K562 (cell line): ENCODE data around the gene TNPO3. TPM values are rescaled to one million over a fixed set of nuclear protein-coding genes. Genes with fewer than 3 reads are reported as not detected.

Experiments used
- BACH1 ChIP-seq: fragments of 200-800 bp; sonication (Bioruptor generic); IDR thresholded peaks from 2 replicates; pipeline ENCODE4 v1.6.1; 2016; ENCODE audit warnings: missing genetic modification characterization, missing compliant biosample characterization
- DNMT1 ChIP-seq: fragments of 450-650 bp; IDR thresholded peaks from 2 replicates; pipeline ENCODE4 v1.6.1; 2016; ENCODE audit warnings: antibody characterized with exemption, mild to moderate bottlenecking
- HDGF ChIP-seq: fragments of 450-650 bp; IDR thresholded peaks from 2 replicates; pipeline ENCODE4 v1.6.1; 2016
- MAFF ChIP-seq: IDR thresholded peaks from 2 replicates; pipeline ENCODE4 v1.6.1; 2012; ENCODE audit warnings: low read length, improper control_type of control experiment
- NBN ChIP-seq: fragments of 450-650 bp; IDR thresholded peaks from 2 replicates; pipeline ENCODE4 v1.6.1; 2016; ENCODE audit warnings: low read depth, mild to moderate bottlenecking
- NR2F6 ChIP-seq: fragments of 450-650 bp; formaldehyde crosslinking; IDR thresholded peaks from 2 replicates; pipeline ENCODE4 v1.4.0; 2020; ENCODE audit warnings: mild to moderate bottlenecking
- POLR2H ChIP-seq: IDR thresholded peaks from 2 replicates; pipeline ENCODE4 v1.6.1; 2016; ENCODE audit warnings: missing genetic modification characterization, low read depth, mild to moderate bottlenecking, control low read depth, missing compliant biosample characterization, moderate library complexity
- SMARCB1 ChIP-seq: IDR thresholded peaks from 2 replicates; pipeline ENCODE4 v1.6.1; 2011; ENCODE audit warnings: improper control_type of control experiment, low read depth; ENCODE audit not compliant: insufficient read length
- TCF7 ChIP-seq: sonication (generic); IDR thresholded peaks from 2 replicates; pipeline ENCODE4 v1.6.1; 2016; ENCODE audit warnings: antibody characterized with exemption, borderline replicate concordance
- ZNF143 ChIP-seq: sonication (generic); formaldehyde crosslinking; IDR thresholded peaks from 2 replicates; pipeline ENCODE4 v1.9.0; 2022; ENCODE audit warnings: mild to moderate bottlenecking, missing genetic modification reagents
- ZNF584 ChIP-seq: fragments of 200-800 bp; sonication (Bioruptor generic); IDR thresholded peaks from 2 replicates; pipeline ENCODE4 v1.6.1; 2016; ENCODE audit warnings: low read depth, mild to moderate bottlenecking, missing genetic modification characterization, missing compliant biosample characterization
- polyA plus RNA-seq, 8 experiments: library from polyadenylated mRNA; depleted of rRNA in 4 of 8; stranded (reverse) in 5 of 8; unstranded in 3 of 8; fragments of >200 nt; fragmentation: Nextera tagmentation in 2 of 8; fragmentation: Illumina TruSeq in 1 of 8; extraction: Ambion mirVana in 2 of 8; extraction: Trizol in 1 of 8; gene quantifications; 2 replicates each; pipeline versions ENCODE4 v1.2.1 to v1.2.3, GENCODE V29; 2011 to 2014; ENCODE audit warnings: inconsistent platforms in 1 of 8, missing spikeins in 1 of 8
- total RNA-seq, 7 experiments: library from RNA; depleted of rRNA in 6 of 7; stranded (reverse); fragments of >200 nt in 6 of 7; fragmentation: Illumina TruSeq in 2 of 7; extraction: Trizol in 2 of 7; gene quantifications; 2 replicates each; pipeline versions ENCODE4 v1.2.1 to v1.2.3, GENCODE V29; 2011 to 2021; ENCODE audit warnings: low replicate concordance in 1 of 7
- TF ChIP-seq, protein P1 (sequence below): sonication (generic); formaldehyde crosslinking; IDR thresholded peaks from 2 replicates; pipeline ENCODE4 v1.8.0; 2023; ENCODE audit warnings: mild to moderate bottlenecking, missing genetic modification reagents
- TF ChIP-seq, protein P2 (sequence below): fragments of 450-650 bp; formaldehyde crosslinking; IDR thresholded peaks from 2 replicates; pipeline ENCODE4 v1.4.0; 2022; ENCODE audit warnings: missing genetic modification characterization
- TF ChIP-seq, protein P3 (sequence below), 2 experiments: fragments of 450-650 bp; conservative IDR thresholded peaks; 2 replicates each; pipeline ENCODE4 v1.6.1; 2017; ENCODE audit warnings: mild to moderate bottlenecking in 2 of 2, moderate library complexity in 2 of 2
- TF ChIP-seq, protein P4 (sequence below): fragments of 250-450 bp; sonication (Bioruptor Pico); IDR thresholded peaks from 2 replicates; pipeline ENCODE4 v1.8.0; 2022; ENCODE audit warnings: inconsistent platforms, mild to moderate bottlenecking, moderate library complexity, borderline replicate concordance

Gene TNPO3
- total and polyA plus RNA-seq, 9 of the 15 experiments (the other 6 are each of a cell fraction or from before 2014, with no cell fraction given) = 35.8 to 125 (median 110) TPM

DNA sequence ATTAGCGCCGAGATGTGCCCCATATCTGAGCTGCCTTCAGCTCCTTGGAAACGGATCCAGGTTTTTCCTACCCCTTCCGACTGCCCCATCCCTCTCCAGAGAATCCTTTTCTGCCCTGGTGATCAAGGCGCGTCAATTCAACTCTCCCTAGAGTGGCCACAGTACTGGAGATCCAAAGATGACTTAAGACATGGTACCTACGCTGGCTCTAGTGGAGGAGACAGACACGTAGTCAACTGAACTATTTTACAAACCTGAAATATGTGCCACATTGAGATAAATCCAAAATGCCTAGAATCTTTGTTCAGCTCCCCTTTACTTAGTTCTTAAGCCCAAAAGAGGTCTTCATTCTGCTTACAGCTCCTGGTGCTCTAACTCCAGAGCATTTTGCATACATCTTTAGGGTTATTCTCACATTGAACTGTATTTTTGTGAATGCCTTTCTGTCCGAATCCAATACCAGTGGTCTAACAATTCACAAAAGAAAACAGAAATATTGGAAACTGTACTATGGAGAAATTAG is 444 bp upstream of the TNPO3 start (continued):
- TF ChIP-seq, protein P1, sequence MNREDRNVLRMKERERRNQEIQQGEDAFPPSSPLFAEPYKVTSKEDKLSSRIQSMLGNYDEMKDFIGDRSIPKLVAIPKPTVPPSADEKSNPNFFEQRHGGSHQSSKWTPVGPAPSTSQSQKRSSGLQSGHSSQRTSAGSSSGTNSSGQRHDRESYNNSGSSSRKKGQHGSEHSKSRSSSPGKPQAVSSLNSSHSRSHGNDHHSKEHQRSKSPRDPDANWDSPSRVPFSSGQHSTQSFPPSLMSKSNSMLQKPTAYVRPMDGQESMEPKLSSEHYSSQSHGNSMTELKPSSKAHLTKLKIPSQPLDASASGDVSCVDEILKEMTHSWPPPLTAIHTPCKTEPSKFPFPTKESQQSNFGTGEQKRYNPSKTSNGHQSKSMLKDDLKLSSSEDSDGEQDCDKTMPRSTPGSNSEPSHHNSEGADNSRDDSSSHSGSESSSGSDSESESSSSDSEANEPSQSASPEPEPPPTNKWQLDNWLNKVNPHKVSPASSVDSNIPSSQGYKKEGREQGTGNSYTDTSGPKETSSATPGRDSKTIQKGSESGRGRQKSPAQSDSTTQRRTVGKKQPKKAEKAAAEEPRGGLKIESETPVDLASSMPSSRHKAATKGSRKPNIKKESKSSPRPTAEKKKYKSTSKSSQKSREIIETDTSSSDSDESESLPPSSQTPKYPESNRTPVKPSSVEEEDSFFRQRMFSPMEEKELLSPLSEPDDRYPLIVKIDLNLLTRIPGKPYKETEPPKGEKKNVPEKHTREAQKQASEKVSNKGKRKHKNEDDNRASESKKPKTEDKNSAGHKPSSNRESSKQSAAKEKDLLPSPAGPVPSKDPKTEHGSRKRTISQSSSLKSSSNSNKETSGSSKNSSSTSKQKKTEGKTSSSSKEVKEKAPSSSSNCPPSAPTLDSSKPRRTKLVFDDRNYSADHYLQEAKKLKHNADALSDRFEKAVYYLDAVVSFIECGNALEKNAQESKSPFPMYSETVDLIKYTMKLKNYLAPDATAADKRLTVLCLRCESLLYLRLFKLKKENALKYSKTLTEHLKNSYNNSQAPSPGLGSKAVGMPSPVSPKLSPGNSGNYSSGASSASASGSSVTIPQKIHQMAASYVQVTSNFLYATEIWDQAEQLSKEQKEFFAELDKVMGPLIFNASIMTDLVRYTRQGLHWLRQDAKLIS (CRISPR knock-in tag) = 0 out of 2 replicates have a peak, but pooled peaks have one; percentile 3
- no peak for TF ChIP-seq SMARCB1
- TF ChIP-seq HDGF = peak; percentile 93
- TF ChIP-seq, protein P2, sequence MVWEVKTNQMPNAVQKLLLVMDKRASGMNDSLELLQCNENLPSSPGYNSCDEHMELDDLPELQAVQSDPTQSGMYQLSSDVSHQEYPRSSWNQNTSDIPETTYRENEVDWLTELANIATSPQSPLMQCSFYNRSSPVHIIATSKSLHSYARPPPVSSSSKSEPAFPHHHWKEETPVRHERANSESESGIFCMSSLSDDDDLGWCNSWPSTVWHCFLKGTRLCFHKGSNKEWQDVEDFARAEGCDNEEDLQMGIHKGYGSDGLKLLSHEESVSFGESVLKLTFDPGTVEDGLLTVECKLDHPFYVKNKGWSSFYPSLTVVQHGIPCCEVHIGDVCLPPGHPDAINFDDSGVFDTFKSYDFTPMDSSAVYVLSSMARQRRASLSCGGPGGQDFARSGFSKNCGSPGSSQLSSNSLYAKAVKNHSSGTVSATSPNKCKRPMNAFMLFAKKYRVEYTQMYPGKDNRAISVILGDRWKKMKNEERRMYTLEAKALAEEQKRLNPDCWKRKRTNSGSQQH (CRISPR knock-in tag) = 0 out of 2 replicates have a peak, but pooled peaks have one; percentile 34
- TF ChIP-seq, protein P3, sequence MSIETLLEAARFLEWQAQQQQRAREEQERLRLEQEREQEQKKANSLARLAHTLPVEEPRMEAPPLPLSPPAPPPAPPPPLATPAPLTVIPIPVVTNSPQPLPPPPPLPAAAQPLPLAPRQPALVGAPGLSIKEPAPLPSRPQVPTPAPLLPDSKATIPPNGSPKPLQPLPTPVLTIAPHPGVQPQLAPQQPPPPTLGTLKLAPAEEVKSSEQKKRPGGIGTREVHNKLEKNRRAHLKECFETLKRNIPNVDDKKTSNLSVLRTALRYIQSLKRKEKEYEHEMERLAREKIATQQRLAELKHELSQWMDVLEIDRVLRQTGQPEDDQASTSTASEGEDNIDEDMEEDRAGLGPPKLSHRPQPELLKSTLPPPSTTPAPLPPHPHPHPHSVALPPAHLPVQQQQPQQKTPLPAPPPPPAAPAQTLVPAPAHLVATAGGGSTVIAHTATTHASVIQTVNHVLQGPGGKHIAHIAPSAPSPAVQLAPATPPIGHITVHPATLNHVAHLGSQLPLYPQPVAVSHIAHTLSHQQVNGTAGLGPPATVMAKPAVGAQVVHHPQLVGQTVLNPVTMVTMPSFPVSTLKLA (conservative IDR thresholded peaks at IDR 0.05) = 0 out of 4 replicates have a peak, but pooled peaks of 1 of the 2 experiments have one; percentile 1
- TF ChIP-seq BACH1 = 0 out of 2 replicates have a peak, but pooled peaks have one; percentile 39
- no peak; the same call in 1 of the 2 replicates for TF ChIP-seq NBN
- 0 out of 2 replicates have a peak, but pooled peaks have one; percentile 14 for TF ChIP-seq NR2F6
- TF ChIP-seq DNMT1 = peak; percentile 7; the same call in 1 of the 2 replicates
- TF ChIP-seq TCF7 = 0 out of 2 replicates have a peak, but pooled peaks have one; percentile 2
- peak; percentile 84 for TF ChIP-seq POLR2H
- TF ChIP-seq ZNF584 (CRISPR knock-in tag) = peak; percentile 69; the same call in 1 of the 2 replicates
- TF ChIP-seq MAFF = no peak
- peak; percentile 2; the same call in 1 of the 2 replicates for TF ChIP-seq ZNF143 (CRISPR knock-in tag)
- TF ChIP-seq, protein P4, sequence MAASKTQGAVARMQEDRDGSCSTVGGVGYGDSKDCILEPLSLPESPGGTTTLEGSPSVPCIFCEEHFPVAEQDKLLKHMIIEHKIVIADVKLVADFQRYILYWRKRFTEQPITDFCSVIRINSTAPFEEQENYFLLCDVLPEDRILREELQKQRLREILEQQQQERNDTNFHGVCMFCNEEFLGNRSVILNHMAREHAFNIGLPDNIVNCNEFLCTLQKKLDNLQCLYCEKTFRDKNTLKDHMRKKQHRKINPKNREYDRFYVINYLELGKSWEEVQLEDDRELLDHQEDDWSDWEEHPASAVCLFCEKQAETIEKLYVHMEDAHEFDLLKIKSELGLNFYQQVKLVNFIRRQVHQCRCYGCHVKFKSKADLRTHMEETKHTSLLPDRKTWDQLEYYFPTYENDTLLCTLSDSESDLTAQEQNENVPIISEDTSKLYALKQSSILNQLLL (CRISPR knock-in tag) = peak; percentile 57; the same call in 1 of the 2 replicates
